ENCODE measurements around the gene ANKRD31.

DNA sequence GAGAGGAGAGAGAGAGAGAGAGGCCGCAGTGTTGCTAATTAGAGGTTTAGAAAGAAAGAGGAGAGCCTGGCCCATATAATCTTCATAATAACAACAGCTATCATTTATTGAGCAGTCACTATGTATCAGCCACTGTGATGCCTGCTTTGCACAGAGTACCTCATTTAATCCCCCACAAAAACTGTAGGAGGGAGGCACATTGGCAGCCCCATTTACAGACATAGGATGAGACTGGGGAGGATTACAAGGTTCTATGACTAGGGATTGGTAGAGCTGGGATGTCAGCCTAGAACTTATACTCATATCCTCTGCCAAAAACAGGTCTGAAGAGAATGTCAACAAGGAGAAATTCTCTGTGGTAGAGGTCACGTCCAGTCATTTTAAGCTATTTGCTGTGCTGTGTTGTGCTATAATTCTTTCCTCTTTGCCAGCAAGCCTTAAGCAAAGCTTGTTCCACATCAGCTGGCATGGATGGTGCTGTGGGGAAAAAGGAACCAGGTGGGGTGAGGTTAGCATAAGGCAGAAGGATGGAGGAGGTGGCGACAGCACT is 177.6 kb downstream of the ANKRD31 start:
- TF ChIP-seq, protein P1, sequence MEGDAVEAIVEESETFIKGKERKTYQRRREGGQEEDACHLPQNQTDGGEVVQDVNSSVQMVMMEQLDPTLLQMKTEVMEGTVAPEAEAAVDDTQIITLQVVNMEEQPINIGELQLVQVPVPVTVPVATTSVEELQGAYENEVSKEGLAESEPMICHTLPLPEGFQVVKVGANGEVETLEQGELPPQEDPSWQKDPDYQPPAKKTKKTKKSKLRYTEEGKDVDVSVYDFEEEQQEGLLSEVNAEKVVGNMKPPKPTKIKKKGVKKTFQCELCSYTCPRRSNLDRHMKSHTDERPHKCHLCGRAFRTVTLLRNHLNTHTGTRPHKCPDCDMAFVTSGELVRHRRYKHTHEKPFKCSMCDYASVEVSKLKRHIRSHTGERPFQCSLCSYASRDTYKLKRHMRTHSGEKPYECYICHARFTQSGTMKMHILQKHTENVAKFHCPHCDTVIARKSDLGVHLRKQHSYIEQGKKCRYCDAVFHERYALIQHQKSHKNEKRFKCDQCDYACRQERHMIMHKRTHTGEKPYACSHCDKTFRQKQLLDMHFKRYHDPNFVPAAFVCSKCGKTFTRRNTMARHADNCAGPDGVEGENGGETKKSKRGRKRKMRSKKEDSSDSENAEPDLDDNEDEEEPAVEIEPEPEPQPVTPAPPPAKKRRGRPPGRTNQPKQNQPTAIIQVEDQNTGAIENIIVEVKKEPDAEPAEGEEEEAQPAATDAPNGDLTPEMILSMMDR (IDR thresholded peaks at IDR 0.05), result no peak
- TF ChIP-seq POLR2A (IDR thresholded peaks at IDR 0.05), result no peak
